ENCODE measurements around the gene CRKL. TPM values are rescaled to one million over a fixed set of nuclear protein-coding genes. Genes with fewer than 3 reads are reported as not detected.

CRKL gene
- total RNA-seq, 1 experiment from 2014 or later: 87.7 TPM

DNA sequence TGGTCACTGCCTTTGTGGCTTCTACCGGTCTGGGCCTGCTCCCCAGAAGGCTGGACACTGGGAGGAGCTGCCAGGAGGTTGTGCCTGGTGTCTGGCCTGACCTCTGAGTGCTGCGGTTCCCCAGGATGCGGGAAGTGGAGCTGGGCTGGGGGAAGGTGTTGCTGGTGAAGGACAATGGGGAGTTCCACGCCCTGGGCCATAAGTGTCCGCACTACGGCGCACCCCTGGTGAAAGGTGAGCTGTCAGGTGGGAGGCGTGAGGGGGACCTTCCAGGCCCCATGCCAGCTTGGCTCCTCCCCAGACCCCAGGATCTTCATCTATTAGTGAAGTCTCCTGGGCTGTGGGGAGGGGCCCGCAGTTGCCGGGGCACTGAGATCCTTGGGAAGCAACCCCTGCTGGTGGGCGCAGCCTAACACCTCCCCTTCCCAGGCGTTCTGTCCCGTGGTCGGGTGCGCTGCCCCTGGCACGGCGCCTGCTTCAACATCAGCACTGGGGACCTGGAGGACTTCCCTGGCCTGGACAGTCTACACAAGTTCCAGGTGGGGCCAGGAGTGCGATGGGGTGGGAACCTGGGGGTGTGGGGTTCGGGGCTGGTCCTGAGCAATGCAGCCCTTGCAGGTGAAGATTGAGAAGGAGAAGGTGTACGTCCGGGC, 56.6 kb downstream of the CRKL start:
- Histone ChIP-seq H3K4me1 (ENCODE audit: control insufficient read depth in 1 of 2, insufficient read depth in 2 of 2, low read length in 2 of 2) (peaks cover 0 to 4% of the 10 kb centered on the region in 2 experiments; a peak in 1 of 4 replicates), H4K20me1 (ENCODE audit: insufficient read depth) (no peaks in the 10 kb centered on the region), H3K9me3 (ENCODE audit: control insufficient read depth in 1 of 2, insufficient read depth in 1 of 2, low read depth in 1 of 2, low read length in 2 of 2) (peaks cover 2 to 6% of the 10 kb centered on the region in 2 experiments; a peak in 1 of 4 replicates), H3K9me2 (ENCODE audit: insufficient read depth) (no peaks in the 10 kb centered on the region), H3K79me2 (ENCODE audit: insufficient read depth, low read length) (no peaks in the 10 kb centered on the region), H2AFZ (ENCODE audit: low read depth, low read length, poor library complexity, severe bottlenecking) (no peak overlapping the region), H3K27me3 (ENCODE audit: insufficient read depth, low read length) (no peaks in the 10 kb centered on the region), H3K4me2 (ENCODE audit: low read length) (no peak overlapping the region), H3K9ac (ENCODE audit: low read length) (no peak overlapping the region), H3K4me3 (replicated peaks in 1 of 2; ENCODE audit: low read depth in 1 of 2, low read length in 2 of 2) (no peak overlapping the region), H3K27ac (ENCODE audit: low read depth, low read length) (no peak overlapping the region), H3K36me3 (ENCODE audit: control insufficient read depth in 1 of 2, insufficient read depth in 2 of 2, low read length in 2 of 2) (no peaks in the 10 kb centered on the region)
- POLR2A ChIA-PET: interaction anchor here (1.1 kb wide), 1 partner anchor 8 kb away, joined by 6 read pairs; the partner anchor contains the start of gene LZTR1
- intact Hi-C loops (cut with micrococcal nuclease): no loop called here
- no peak for TF ChIP-seq FOSL1 (IDR thresholded peaks at IDR 0.05; ENCODE audit: low read depth)
- no peak for TF ChIP-seq EZH2phosphoT487 (IDR thresholded peaks at IDR 0.05; ENCODE audit: borderline replicate concordance)
- TF ChIP-seq, protein P1, sequence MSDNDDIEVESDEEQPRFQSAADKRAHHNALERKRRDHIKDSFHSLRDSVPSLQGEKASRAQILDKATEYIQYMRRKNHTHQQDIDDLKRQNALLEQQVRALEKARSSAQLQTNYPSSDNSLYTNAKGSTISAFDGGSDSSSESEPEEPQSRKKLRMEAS (IDR thresholded peaks at IDR 0.05): no peak
- no peak for TF ChIP-seq RAD21 (IDR thresholded peaks at IDR 0.05; ENCODE audit: low read depth)
- TF ChIP-seq POLR2AphosphoS5 (IDR thresholded peaks at IDR 0.05; ENCODE audit: low read depth, low read length): no peak
- BruUV-seq (replicated peaks): no TSS peak
- ATAC-seq (no peak), DNase-seq (ENCODE audit: low read depth, low spot score) (no peak)
- RAD21 ChIA-PET (ENCODE audit: low non-redundant PET in 1 of 2, low total read pairs in 2 of 2, uncharacterized antibody in 2 of 2, unreplicated experiment in 2 of 2): interaction anchor here in 1 of 2 experiments (0.7 kb wide), 1 partner anchor 88 kb away, joined by 3 read pairs; no protein-coding TSS in a partner anchor
- CTCF ChIA-PET: interaction anchor here (1.2 kb wide), 1 partner anchor 18 kb away, joined by 3 read pairs; no protein-coding TSS in a partner anchor

- H3K27ac ChIP-seq (ENCODE audit: low read depth, low read length): no peak overlapping the region
- POLR2A ChIA-PET: no interaction called here
- H2AFZ ChIP-seq (ENCODE audit: low read depth, low read length, poor library complexity, severe bottlenecking): no peak overlapping the region
- H3K9me3 ChIP-seq (ENCODE audit: control insufficient read depth in 1 of 2, insufficient read depth in 1 of 2, low read depth in 1 of 2, low read length in 2 of 2): peaks cover 4 to 10% of the 10 kb centered on the region in 2 experiments; a peak in 1 of 4 replicates
- DNase-seq (ENCODE audit: low read depth, low spot score) (no peak), ATAC-seq (no peak)
- intact Hi-C loops (cut with micrococcal nuclease): no loop called here
- H3K27me3 ChIP-seq (ENCODE audit: insufficient read depth, low read length): no peaks in the 10 kb centered on the region
- no peaks in the 10 kb centered on the region for H3K9me2 ChIP-seq (ENCODE audit: insufficient read depth)
- no peaks in the 10 kb centered on the region for H3K36me3 ChIP-seq (ENCODE audit: control insufficient read depth in 1 of 2, insufficient read depth in 2 of 2, low read length in 2 of 2)
- no peaks in the 10 kb centered on the region for H3K79me2 ChIP-seq (ENCODE audit: insufficient read depth, low read length)
- CTCF ChIA-PET: no interaction called here
- H3K9ac ChIP-seq (ENCODE audit: low read length): no peak overlapping the region
- BruUV-seq (replicated peaks): no TSS peak
- RAD21 ChIA-PET (ENCODE audit: low non-redundant PET in 1 of 2, low total read pairs in 2 of 2, uncharacterized antibody in 2 of 2, unreplicated experiment in 2 of 2): no interaction called here
- peaks cover 0 to 4% of the 10 kb centered on the region in 2 experiments; a peak in 1 of 4 replicates for H3K4me1 ChIP-seq (ENCODE audit: control insufficient read depth in 1 of 2, insufficient read depth in 2 of 2, low read length in 2 of 2)
- H3K4me2 ChIP-seq (ENCODE audit: low read length): no peak overlapping the region
- H4K20me1 ChIP-seq (ENCODE audit: insufficient read depth): no peaks in the 10 kb centered on the region
- H3K4me3 ChIP-seq (replicated peaks in 1 of 2; ENCODE audit: low read depth in 1 of 2, low read length in 2 of 2): no peak overlapping the region
- TF ChIP-seq, protein P2, sequence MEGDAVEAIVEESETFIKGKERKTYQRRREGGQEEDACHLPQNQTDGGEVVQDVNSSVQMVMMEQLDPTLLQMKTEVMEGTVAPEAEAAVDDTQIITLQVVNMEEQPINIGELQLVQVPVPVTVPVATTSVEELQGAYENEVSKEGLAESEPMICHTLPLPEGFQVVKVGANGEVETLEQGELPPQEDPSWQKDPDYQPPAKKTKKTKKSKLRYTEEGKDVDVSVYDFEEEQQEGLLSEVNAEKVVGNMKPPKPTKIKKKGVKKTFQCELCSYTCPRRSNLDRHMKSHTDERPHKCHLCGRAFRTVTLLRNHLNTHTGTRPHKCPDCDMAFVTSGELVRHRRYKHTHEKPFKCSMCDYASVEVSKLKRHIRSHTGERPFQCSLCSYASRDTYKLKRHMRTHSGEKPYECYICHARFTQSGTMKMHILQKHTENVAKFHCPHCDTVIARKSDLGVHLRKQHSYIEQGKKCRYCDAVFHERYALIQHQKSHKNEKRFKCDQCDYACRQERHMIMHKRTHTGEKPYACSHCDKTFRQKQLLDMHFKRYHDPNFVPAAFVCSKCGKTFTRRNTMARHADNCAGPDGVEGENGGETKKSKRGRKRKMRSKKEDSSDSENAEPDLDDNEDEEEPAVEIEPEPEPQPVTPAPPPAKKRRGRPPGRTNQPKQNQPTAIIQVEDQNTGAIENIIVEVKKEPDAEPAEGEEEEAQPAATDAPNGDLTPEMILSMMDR (IDR thresholded peaks at IDR 0.05 in 2 of 3, conservative IDR thresholded peaks at IDR 0.05 in 1 of 3; ENCODE audit: borderline replicate concordance in 1 of 3, insufficient read depth in 1 of 3, low read depth in 2 of 3, low read length in 2 of 3): no peak
- no peak for TF ChIP-seq ELF1 (IDR thresholded peaks at IDR 0.05; ENCODE audit: borderline replicate concordance, low read depth)
- no peak for TF ChIP-seq CBX3 (IDR thresholded peaks at IDR 0.05; ENCODE audit: low read depth)
- TF ChIP-seq EZH2 (IDR thresholded peaks at IDR 0.05): no peak
- no peak for TF ChIP-seq TCF7L2 (IDR thresholded peaks at IDR 0.05; ENCODE audit: borderline replicate concordance, extremely low read depth, insufficient read depth, insufficient read length)
- TF ChIP-seq POLR2AphosphoS5 (IDR thresholded peaks at IDR 0.05; ENCODE audit: low read depth, low read length): no peak
- TF ChIP-seq FOSL1 (IDR thresholded peaks at IDR 0.05; ENCODE audit: low read depth): no peak
- TF ChIP-seq, protein P3, sequence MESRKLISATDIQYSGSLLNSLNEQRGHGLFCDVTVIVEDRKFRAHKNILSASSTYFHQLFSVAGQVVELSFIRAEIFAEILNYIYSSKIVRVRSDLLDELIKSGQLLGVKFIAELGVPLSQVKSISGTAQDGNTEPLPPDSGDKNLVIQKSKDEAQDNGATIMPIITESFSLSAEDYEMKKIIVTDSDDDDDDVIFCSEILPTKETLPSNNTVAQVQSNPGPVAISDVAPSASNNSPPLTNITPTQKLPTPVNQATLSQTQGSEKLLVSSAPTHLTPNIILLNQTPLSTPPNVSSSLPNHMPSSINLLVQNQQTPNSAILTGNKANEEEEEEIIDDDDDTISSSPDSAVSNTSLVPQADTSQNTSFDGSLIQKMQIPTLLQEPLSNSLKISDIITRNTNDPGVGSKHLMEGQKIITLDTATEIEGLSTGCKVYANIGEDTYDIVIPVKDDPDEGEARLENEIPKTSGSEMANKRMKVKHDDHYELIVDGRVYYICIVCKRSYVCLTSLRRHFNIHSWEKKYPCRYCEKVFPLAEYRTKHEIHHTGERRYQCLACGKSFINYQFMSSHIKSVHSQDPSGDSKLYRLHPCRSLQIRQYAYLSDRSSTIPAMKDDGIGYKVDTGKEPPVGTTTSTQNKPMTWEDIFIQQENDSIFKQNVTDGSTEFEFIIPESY (IDR thresholded peaks at IDR 0.05; ENCODE audit: extremely low read depth, insufficient replicate concordance, low read length): no peak
- TF ChIP-seq CEBPB (IDR thresholded peaks at IDR 0.05; ENCODE audit: low read depth): no peak
- TF ChIP-seq JUND (IDR thresholded peaks at IDR 0.05): no peak
- no peak for TF ChIP-seq EGR1 (IDR thresholded peaks at IDR 0.05; ENCODE audit: low read depth)
- no peak for TF ChIP-seq SIN3A (IDR thresholded peaks at IDR 0.05; ENCODE audit: low read depth)
Measured at GRCh38 chr22:20974336-20974955, 57.2 kb downstream of the CRKL start.

Data from HCT116 (cell line).